Choroid plexus epithelial cell (primary cell): Measurements from ENCODE around the gene ZNF532.
"Not testable (repeated sequence)": the region's sequence is repeated elsewhere in the genome, so short reads cannot be mapped to it uniquely, and the experiment has no call there.

Source experiments
- DNase-seq: peaks from one replicate; pipeline ENCODE4 v3.0.0-alpha.2; 2010; ENCODE audit warnings: low read depth
- H3K4me3 ChIP-seq: 2 replicates; pipeline ENCODE4 v1.5.1; 2011; ENCODE audit warnings: low read depth, mild to moderate bottlenecking, control low read depth, low read length, moderate library complexity
- CTCF ChIP-seq: conservative IDR thresholded peaks from 2 replicates; pipeline ENCODE4 v1.5.1; 2011; ENCODE audit warnings: low read depth, mild to moderate bottlenecking, control low read depth, inconsistent platforms, low read length, moderate library complexity

The ZNF532 gene

GRCh38 chr18:58911241-58911640 is 46.6 kb downstream of the ZNF532 start:
- no peak for TF ChIP-seq CTCF
- DNase-seq = no peak
- no peak overlapping the region for H3K4me3 ChIP-seq

DNA sequence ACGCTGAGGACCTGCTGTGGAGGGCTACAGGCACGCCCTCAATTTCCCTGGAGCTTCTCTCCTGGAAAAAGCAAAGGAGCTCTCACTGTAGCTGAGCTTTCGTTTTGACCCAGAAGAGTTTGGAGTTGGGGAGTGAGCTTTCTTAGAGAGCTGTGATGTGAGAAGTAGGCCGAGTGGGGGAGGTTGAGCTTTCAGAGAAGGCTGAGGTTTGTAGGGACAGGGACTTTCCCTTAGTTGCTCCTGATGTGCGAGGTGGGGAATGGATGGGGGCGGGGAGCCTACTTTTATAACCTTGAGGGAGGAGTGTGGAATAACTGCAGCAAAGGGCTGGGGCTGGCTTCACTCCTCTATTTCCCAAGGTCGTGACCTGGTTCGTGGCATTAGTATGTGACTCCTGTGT is 47.1 kb downstream of the ZNF532 start:
- DNase-seq = peak; percentile 70
- no peak for TF ChIP-seq CTCF
- no peak overlapping the region for H3K4me3 ChIP-seq

DNA sequence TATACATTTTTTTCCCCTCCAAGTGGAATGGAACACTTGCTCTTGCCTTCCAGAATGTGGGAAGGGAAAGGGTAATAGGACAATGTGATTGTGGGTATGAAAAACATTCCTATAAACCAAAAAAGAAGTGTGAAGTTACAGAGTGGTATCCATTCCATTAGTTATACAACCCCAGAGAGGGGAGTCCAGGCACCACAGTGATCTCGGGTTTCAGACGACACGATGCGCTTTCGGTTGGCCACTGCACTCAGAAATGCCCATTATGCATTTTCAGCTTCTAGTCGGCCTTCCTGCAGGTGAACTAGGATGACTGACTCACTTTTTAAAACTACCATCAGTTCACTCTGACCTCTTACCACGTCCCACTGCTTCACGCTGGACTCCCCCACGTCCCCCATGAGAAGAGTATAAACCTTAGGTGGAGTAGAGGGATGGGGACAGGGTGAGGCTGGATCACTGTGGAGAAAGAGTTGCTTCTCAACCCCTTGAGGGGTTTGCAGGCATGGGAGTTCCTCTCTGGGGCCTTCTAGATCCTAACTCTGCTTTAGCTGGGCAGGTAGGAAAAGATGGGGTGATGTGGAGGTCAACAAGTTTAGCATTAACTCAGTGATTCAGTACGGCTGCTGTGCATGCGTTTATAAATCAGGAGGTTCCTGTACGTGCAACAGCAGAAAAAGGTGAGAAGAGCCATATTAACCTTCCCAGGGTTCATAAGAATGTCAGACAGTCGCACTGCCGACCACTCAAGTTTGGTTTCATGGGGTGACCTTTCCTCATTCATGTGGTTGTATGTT is 50.5 kb downstream of the ZNF532 start:
- H3K4me3 ChIP-seq = no peak overlapping the region
- DNase-seq = no peak
- no peak for TF ChIP-seq CTCF

DNA sequence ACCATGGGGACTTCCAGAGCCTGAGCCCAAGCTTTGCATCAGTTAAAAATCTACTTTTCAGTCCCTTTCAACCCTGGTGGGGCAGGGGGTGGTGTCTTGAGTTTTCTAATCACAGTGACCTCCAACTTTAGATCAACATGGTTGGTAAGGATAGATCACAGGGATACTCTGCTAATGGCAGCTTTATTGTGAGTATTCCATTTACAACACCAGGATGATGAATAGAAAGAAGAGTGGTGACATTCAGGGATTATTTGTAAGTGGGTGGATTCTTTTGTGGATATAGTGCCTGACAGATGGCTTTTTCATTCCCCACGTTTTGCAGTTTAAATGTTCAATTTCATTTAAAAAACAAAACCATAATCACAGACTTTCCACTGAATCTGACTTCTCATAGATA is 51.3 kb downstream of the ZNF532 start:
- DNase-seq = no peak
- H3K4me3 ChIP-seq = no peak overlapping the region
- TF ChIP-seq CTCF = no peak

- not testable (repeated sequence) for DNase-seq, H3K4me3 ChIP-seq
Observed at GRCh38 chr18:58919934-58920333, 55.3 kb downstream of the ZNF532 start.

GRCh38 chr18:58922995-58923394 is 58.3 kb downstream of the ZNF532 start:
- TF ChIP-seq CTCF = no peak
- no peak for DNase-seq

DNA sequence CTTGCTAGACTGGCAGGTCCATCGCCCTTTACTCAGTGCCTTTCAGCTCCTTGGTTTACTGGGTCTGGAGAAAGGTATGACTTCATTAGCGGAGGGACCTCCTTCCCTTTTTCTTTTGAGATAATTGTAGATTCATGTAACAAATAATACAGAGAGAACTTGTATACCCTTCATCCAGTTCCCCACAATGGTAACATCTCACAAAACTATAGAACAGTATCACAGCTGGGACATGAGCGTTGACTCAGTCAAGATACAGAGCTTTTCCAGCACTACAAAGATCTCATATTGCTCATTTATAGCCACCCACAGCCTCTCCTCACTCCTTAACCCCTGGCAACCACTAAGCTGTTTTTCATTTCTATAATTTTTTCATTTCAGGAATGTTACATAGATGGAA is 59.8 kb downstream of the ZNF532 start:
- DNase-seq = no peak
- no peak for TF ChIP-seq CTCF
- H3K4me3 ChIP-seq = no peak overlapping the region

More at GRCh38 chr18:58922995-58923394, 58.3 kb downstream of the ZNF532 start:
- no peak overlapping the region for H3K4me3 ChIP-seq
